H1 (cell line): Measurements from ENCODE around the gene BBS1. TPM values are rescaled to one million over a fixed set of nuclear protein-coding genes. Genes with fewer than 3 reads are reported as not detected.
"Not testable (repeated sequence)": the region's sequence is repeated elsewhere in the genome, so short reads cannot be mapped to it uniquely, and the experiment has no call there.

ENCODE experiments used
- CTCF ChIA-PET: fragments of 300-600 bp; sonication (Branson Sonifier 250); formaldehyde crosslinking; loops from one replicate; lab custom pipeline; 2021; ENCODE audit not compliant: partially characterized antibody; lab: Charles Lee
- POLR2A ChIA-PET: fragments of 300-600 bp; sonication (Branson Sonifier 250); formaldehyde crosslinking; loops from one replicate; lab custom pipeline; 2021; ENCODE audit warnings: inconsistent platforms; ENCODE audit not compliant: partially characterized antibody; lab: Charles Lee
- DNase-seq, 2 experiments: peaks; one replicate each; pipeline versions ENCODE4 v3.0.0 to v3.0.0-alpha.2; 2010 to 2022; ENCODE audit warnings: low spot score in 2 of 2, low read depth in 1 of 2, mixed read lengths in 1 of 2
- FAIRE-seq: peaks from 2 replicates; lab custom pipeline; 2011; peaks lifted over from hg19 to GRCh38; lab: Jason Lieb, UNC
- H2AFZ ChIP-seq: 2 replicates; pipeline ENCODE4 v1.8.1; 2012; ENCODE audit warnings: low read length, inconsistent platforms
- H2AK5ac ChIP-seq: 2 replicates; pipeline ENCODE4 v1.6.1; 2013; ENCODE audit warnings: low read depth, low read length
- H2BK120ac ChIP-seq: replicated peaks from 2 replicates; pipeline ENCODE3; 2013; ENCODE audit warnings: low read depth, low read length, inconsistent platforms
- H2BK12ac ChIP-seq: 2 replicates; pipeline ENCODE4 v1.6.1; 2013; ENCODE audit warnings: low read depth, low read length
- H2BK15ac ChIP-seq: 2 replicates; pipeline ENCODE4 v1.6.1; 2013; ENCODE audit warnings: low read length
- H2BK20ac ChIP-seq: 2 replicates; pipeline ENCODE4 v1.6.1; 2013; ENCODE audit warnings: low read length
- H2BK5ac ChIP-seq: 2 replicates; pipeline ENCODE4 v1.6.1; 2013; ENCODE audit warnings: low read depth, low read length
- H3K14ac ChIP-seq: 2 replicates; pipeline ENCODE4 v1.6.1; 2013; ENCODE audit warnings: inconsistent platforms; ENCODE audit not compliant: insufficient read length
- H3K18ac ChIP-seq: 2 replicates; pipeline ENCODE4 v1.6.1; 2013; ENCODE audit warnings: low read length; ENCODE audit errors: extremely low read depth
- H3K23ac ChIP-seq: 2 replicates; pipeline ENCODE4 v1.6.1; 2013; ENCODE audit warnings: inconsistent platforms; ENCODE audit not compliant: insufficient read length
- H3K23me2 ChIP-seq: 2 replicates; pipeline ENCODE4 v1.6.1; 2013; ENCODE audit warnings: low read depth, low read length
- H3K27ac ChIP-seq: 2 replicates; pipeline ENCODE4 v1.6.1; 2011; ENCODE audit warnings: low read depth, low read length, inconsistent platforms
- H3K27me3 ChIP-seq, 4 experiments: replicated peaks in 1 of 4; 1 replicate in 1 of 4; 2 replicates in 3 of 4; pipeline versions ENCODE4 v1.6.1 to v1.8.1; 2011 to 2013; ENCODE audit warnings: low read length in 3 of 4, mild to moderate bottlenecking in 3 of 4, inconsistent platforms in 2 of 4, mixed read lengths in 2 of 4, moderate library complexity in 1 of 4; ENCODE audit not compliant: control insufficient read depth in 3 of 4, insufficient read depth in 3 of 4; ENCODE audit errors: extremely low read depth in 1 of 4
- H3K36me3 ChIP-seq, 4 experiments: 2 replicates each; pipeline versions ENCODE4 v1.6.1 to v1.8.1; 2011 to 2013; ENCODE audit warnings: mild to moderate bottlenecking in 4 of 4, low read length in 3 of 4, moderate library complexity in 2 of 4, control low read depth in 1 of 4, inconsistent platforms in 1 of 4; ENCODE audit not compliant: insufficient read depth in 4 of 4, control insufficient read depth in 2 of 4
- H3K4ac ChIP-seq: replicated peaks from 2 replicates; pipeline ENCODE3; 2013; ENCODE audit warnings: low read length, low read depth, mixed read lengths, inconsistent platforms; ENCODE audit not compliant: insufficient read length
- H3K4me1 ChIP-seq, 4 experiments: replicated peaks in 1 of 4; 1 replicate in 1 of 4; 2 replicates in 3 of 4; pipeline versions ENCODE4 v1.6.1 to v1.8.1; 2011 to 2013; ENCODE audit warnings: low read length in 3 of 4, inconsistent platforms in 2 of 4, mixed read lengths in 1 of 4; ENCODE audit not compliant: insufficient read depth in 4 of 4, control insufficient read depth in 3 of 4
- H3K4me2 ChIP-seq, 2 experiments: 2 replicates each; pipeline versions ENCODE4 v1.6.1 to v1.8.1; 2011 to 2013; ENCODE audit warnings: low read depth in 2 of 2, low read length in 2 of 2, control low read depth in 1 of 2, inconsistent platforms in 1 of 2, mild to moderate bottlenecking in 1 of 2; ENCODE audit not compliant: insufficient read depth in 1 of 2
- H3K4me3 ChIP-seq, 4 experiments: fragments of 200-600, 300-600 bp in 1 of 4; sonication (generic), shearing (Covaris generic), sonication (Bioruptor Twin) in 1 of 4; 2 replicates each; pipeline versions ENCODE4 v1.5.1 to v1.8.1; 2011 to 2016; ENCODE audit warnings: low read length in 4 of 4, low read depth in 3 of 4, control low read depth in 2 of 4, inconsistent platforms in 2 of 4, mild to moderate bottlenecking in 2 of 4, mixed read lengths in 1 of 4, moderate library complexity in 1 of 4; ENCODE audit not compliant: insufficient read depth in 2 of 4; ENCODE audit errors: extremely low read depth in 1 of 4
- H3K56ac ChIP-seq: replicated peaks from 2 replicates; pipeline ENCODE3; 2013; ENCODE audit warnings: low read depth, mild to moderate bottlenecking, mixed read lengths, low read length, inconsistent platforms; ENCODE audit not compliant: insufficient read length
- H3K79me1 ChIP-seq: 2 replicates; pipeline ENCODE4 v1.6.1; 2013; ENCODE audit warnings: low read depth, low read length, control low read depth
- H3K79me2 ChIP-seq, 2 experiments: 2 replicates each; pipeline versions ENCODE4 v1.6.1 to v1.8.1; 2012 to 2013; ENCODE audit warnings: low read length in 2 of 2, mild to moderate bottlenecking in 2 of 2, inconsistent platforms in 1 of 2; ENCODE audit not compliant: insufficient read depth in 2 of 2, control insufficient read depth in 1 of 2
- H3K9ac ChIP-seq, 4 experiments: replicated peaks in 1 of 4; 1 replicate in 1 of 4; 2 replicates in 3 of 4; pipeline versions ENCODE4 v1.6.1 to v1.8.1; 2011 to 2013; ENCODE audit warnings: low read depth in 3 of 4, low read length in 3 of 4, control low read depth in 2 of 4, mild to moderate bottlenecking in 2 of 4, moderate library complexity in 2 of 4, inconsistent platforms in 1 of 4; ENCODE audit errors: extremely low read depth in 1 of 4
- H3K9me3 ChIP-seq, 2 experiments: 2 replicates each; pipeline versions ENCODE4 v1.6.1 to v1.8.1; 2012 to 2013; ENCODE audit warnings: mild to moderate bottlenecking in 2 of 2, moderate library complexity in 2 of 2, control low read depth in 1 of 2, inconsistent platforms in 1 of 2, low read depth in 1 of 2, low read length in 1 of 2, mixed read lengths in 1 of 2; ENCODE audit not compliant: insufficient read depth in 2 of 2
- H4K20me1 ChIP-seq, 2 experiments: replicated peaks in 1 of 2; 2 replicates each; pipeline versions ENCODE3 to v1.8.1; 2011 to 2013; ENCODE audit warnings: inconsistent platforms in 2 of 2, low read length in 2 of 2, mild to moderate bottlenecking in 1 of 2; ENCODE audit not compliant: insufficient read depth in 2 of 2, control insufficient read depth in 1 of 2
- H4K5ac ChIP-seq: 2 replicates; pipeline ENCODE4 v1.6.1; 2013; ENCODE audit warnings: low read length, low read depth, mixed read lengths, inconsistent platforms; ENCODE audit not compliant: insufficient read length
- H4K8ac ChIP-seq: 2 replicates; pipeline ENCODE4 v1.8.0; 2013; ENCODE audit warnings: mild to moderate bottlenecking, moderate library complexity, low read length, inconsistent platforms; ENCODE audit not compliant: insufficient read depth; ENCODE audit errors: extremely low read depth
- H4K91ac ChIP-seq: replicated peaks from 2 replicates; pipeline ENCODE3; 2013; ENCODE audit warnings: low read length, mixed read lengths, inconsistent platforms; ENCODE audit not compliant: insufficient read length
- WGBS, 2 experiments: shearing (Covaris generic) in 1 of 2; methylation state at CpG; one replicate each; pipeline versions ENCODE4 v1.1.6 to v1.1.7; 2013 to 2015; ENCODE audit warnings: low lambda C conversion rate in 2 of 2, mixed read lengths in 2 of 2, inconsistent platforms in 1 of 2, low coverage in 1 of 2, missing lambda C conversion rate in 1 of 2; ENCODE audit not compliant: insufficient replicate concordance in 2 of 2, insufficient coverage in 1 of 2, insufficient read length in 1 of 2; ENCODE audit errors: extremely low coverage in 1 of 2, missing lambda C conversion rate in 1 of 2; 5-methylcytosine and 5-hydroxymethylcytosine counted together
- polyA plus RNA-seq, 7 experiments: library from polyadenylated mRNA; depleted of rRNA in 3 of 7; stranded (reverse) in 5 of 7; unstranded in 2 of 7; fragments of >200 nt in 5 of 7; fragments of 200-250 nt in 2 of 7; gene quantifications; 1 replicate in 5 of 7; 2 replicates in 1 of 7; 4 replicates in 1 of 7; pipeline versions ENCODE4 v1.2.1 to v1.2.3, GENCODE V29; 2011 to 2013; ENCODE audit warnings: missing spikeins in 2 of 7, mixed read lengths in 2 of 7
- total RNA-seq: library from RNA; stranded (reverse); fragmentation: NEBNext Ultra II Directional; extraction: Animal tissue kit (Norgen Biotek cat#: 25700); gene quantifications from 2 replicates; pipeline ENCODE4 v1.2.1, GENCODE V29; 2021

Gene BBS1
- total and polyA plus RNA-seq, 2 of the 8 experiments (the other 6 are each of a cell fraction or from before 2014, with no cell fraction given): 19.1 to 19.5 TPM

DNA sequence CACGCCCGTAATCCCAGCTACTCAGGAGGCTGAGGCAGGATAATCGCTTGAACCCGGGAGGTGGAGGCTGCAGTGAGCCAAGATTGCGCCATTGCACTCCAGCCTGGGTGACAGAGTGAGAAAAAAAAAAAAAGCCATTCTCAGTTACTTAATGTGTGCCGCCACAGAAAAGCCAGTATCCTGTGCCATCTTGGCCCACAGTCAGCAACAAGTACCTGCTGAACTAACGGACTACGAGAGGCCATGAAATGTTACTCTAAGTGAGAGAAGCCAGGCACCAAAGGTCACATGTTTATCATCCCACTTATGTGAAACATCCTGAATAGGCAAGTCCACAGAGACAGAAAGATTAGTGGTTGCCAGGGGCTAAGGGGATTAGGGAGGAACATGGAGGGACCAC is 30.2 kb downstream of the BBS1 start:
- WGBS, 2 experiments: 95% methylated on average over 8 of the region's 8 CpGs; no CpG with 5 or more reads in 1 of the 2 experiments
- H3K23me2 ChIP-seq, H3K23ac ChIP-seq, H2AFZ ChIP-seq, H4K20me1 ChIP-seq, H4K91ac ChIP-seq, H2BK120ac ChIP-seq, H2BK12ac ChIP-seq, H3K9ac ChIP-seq, DNase-seq, H3K4ac ChIP-seq, H3K79me1 ChIP-seq, CTCF ChIA-PET, H3K27ac ChIP-seq, H4K8ac ChIP-seq, H2BK20ac ChIP-seq, H3K4me2 ChIP-seq, H3K79me2 ChIP-seq, H3K56ac ChIP-seq, H3K14ac ChIP-seq, H4K5ac ChIP-seq, H3K18ac ChIP-seq, H3K27me3 ChIP-seq, H3K36me3 ChIP-seq, H2AK5ac ChIP-seq, H2BK15ac ChIP-seq, H3K4me3 ChIP-seq, H3K9me3 ChIP-seq, H2BK5ac ChIP-seq, FAIRE-seq: not testable (repeated sequence)
- peaks cover 0 to 17% (median 4%) of the 10 kb centered on the region in 4 experiments; a peak in 6 of 7 replicates for H3K4me1 ChIP-seq
- POLR2A ChIA-PET: interaction anchor here (0.6 to 2.9 kb wide), 5 partner anchors 10 to 182 kb away, joined by 3 to 7 read pairs (median 4); partner anchors contain the start of gene RBM4
